PC-3 (cell line): ENCODE data around the gene SMIM7.

Experiments
- CTCF ChIP-seq: fragments of 300-600 bp; sonication (generic); conservative IDR thresholded peaks from 2 replicates; pipeline ENCODE4 v1.5.1; 2017; ENCODE audit warnings: antibody characterized with exemption, low read depth, mild to moderate bottlenecking, low read length
- EZH2 ChIP-seq: fragments of 300-600 bp; sonication (generic); IDR thresholded peaks from one replicate; pipeline ENCODE4 v1.6.1; 2017; ENCODE audit warnings: antibody characterized with exemption, mild to moderate bottlenecking, low read length; ENCODE audit not compliant: unreplicated experiment

GRCh38 chr19:16657384-16657783, 2.6 kb downstream of the SMIM7 start:
- TF ChIP-seq CTCF (no peak), EZH2 (no peak)
